ENCODE results near the gene RFTN1. TPM values are rescaled to one million over a fixed set of nuclear protein-coding genes. Genes with fewer than 3 reads are reported as not detected.

RFTN1 gene
- polyA plus RNA-seq, 3 donors: 17.4 to 28.0 (median 27.2) TPM

DNA sequence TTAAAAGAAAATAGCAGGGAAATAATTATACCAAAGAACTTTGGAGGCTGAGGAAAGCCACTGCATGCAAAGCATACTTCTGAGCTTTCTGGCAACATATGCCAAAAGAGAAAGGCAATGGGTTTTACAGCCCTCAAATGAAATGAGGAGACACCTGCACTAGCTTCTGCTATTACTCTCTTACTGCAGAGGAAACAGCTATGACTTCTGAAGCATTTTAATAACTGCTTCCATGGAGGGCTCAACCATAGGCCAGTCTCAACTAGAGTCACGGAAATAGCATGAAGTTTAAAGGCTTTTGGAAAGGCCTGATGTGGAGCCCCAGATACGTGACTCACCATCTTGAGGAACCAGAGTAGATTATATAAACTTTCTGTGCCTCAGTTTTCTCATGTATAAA lies 133.7 kb downstream of the RFTN1 start:
- Mint-ChIP-seq H3K9me3 (peaks cover 0 to 4% (median 0%) of the 10 kb centered on the region in 7 donors), H3K4me3 (no peak overlapping the region), H3K36me3 (peaks cover 33 to 34% of the 10 kb centered on the region in 2 donors), H3K4me1 (peaks cover 8% of the 10 kb centered on the region), H3K27me3 (ENCODE audit: low read depth in 3 of 3) (peaks cover 0 to 1% (median 0%) of the 10 kb centered on the region in 3 donors), H3K27ac (no peak overlapping the region)
- Histone ChIP-seq H3K9ac (ENCODE audit: insufficient read depth, low read length, poor library complexity, severe bottlenecking) (no peak overlapping the region), H2AFZ (ENCODE audit: insufficient read depth, low read depth, low read length, poor library complexity, severe bottlenecking) (no peak overlapping the region), H3K27me3 (ENCODE audit: control insufficient read depth in 2 of 2, insufficient read depth in 2 of 2, low read length in 2 of 2) (no peaks in the 10 kb centered on the region), H3K79me2 (ENCODE audit: insufficient read depth, low read length) (no peaks in the 10 kb centered on the region), H3K36me3 (replicated peaks in 1 of 2; ENCODE audit: control insufficient read depth in 1 of 2, insufficient read depth in 2 of 2, low read length in 2 of 2) (peaks cover 17 to 33% of the 10 kb centered on the region in 2 donors), H3K4me2 (replicated peaks; ENCODE audit: extremely low read depth, low read length, poor library complexity, severe bottlenecking) (no peak overlapping the region), H3K4me3 (replicated peaks in 1 of 3; ENCODE audit: low read depth in 2 of 3, low read length in 3 of 3) (no peak overlapping the region), H3K4me1 (ENCODE audit: control insufficient read depth in 1 of 2, insufficient read depth in 2 of 2, low read length in 2 of 2) (no peaks in the 10 kb centered on the region), H3K27ac (ENCODE audit: low read depth in 1 of 2, low read length in 2 of 2) (no peak overlapping the region), H4K20me1 (ENCODE audit: insufficient read depth, low read length) (peaks cover 6% of the 10 kb centered on the region), H3K9me3 (replicated peaks in 1 of 2; ENCODE audit: control insufficient read depth in 1 of 2, insufficient read depth in 1 of 2, low read length in 2 of 2) (no peaks in the 10 kb centered on the region)
- no peak for DNase-seq
- intact Hi-C loops (cut with micrococcal nuclease): no loop called here
- TF ChIP-seq, protein P1, sequence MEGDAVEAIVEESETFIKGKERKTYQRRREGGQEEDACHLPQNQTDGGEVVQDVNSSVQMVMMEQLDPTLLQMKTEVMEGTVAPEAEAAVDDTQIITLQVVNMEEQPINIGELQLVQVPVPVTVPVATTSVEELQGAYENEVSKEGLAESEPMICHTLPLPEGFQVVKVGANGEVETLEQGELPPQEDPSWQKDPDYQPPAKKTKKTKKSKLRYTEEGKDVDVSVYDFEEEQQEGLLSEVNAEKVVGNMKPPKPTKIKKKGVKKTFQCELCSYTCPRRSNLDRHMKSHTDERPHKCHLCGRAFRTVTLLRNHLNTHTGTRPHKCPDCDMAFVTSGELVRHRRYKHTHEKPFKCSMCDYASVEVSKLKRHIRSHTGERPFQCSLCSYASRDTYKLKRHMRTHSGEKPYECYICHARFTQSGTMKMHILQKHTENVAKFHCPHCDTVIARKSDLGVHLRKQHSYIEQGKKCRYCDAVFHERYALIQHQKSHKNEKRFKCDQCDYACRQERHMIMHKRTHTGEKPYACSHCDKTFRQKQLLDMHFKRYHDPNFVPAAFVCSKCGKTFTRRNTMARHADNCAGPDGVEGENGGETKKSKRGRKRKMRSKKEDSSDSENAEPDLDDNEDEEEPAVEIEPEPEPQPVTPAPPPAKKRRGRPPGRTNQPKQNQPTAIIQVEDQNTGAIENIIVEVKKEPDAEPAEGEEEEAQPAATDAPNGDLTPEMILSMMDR (IDR thresholded peaks at IDR 0.05): no peak
- 92% methylated on average over 2 of the region's 2 CpGs for WGBS (ENCODE audit: insufficient coverage)

DNA sequence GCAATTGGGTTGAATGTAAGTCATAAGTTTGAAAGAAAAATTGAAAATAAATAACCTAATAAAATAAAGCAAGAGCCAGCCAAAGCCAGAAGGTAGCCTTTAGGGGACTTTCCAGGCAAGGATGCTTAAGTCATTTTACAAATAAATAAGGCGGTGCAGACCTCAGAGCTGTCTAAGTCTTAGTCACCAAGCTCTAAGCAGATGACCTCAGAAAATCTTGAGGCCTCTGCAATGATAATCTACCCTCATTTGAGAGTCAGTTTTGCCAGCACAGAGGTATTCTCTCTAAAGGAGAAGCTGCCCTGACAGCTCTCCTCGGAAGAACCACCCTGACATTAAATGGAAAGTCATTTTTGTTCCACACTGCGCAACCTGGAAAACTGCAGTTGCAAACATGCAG lies 134.6 kb downstream of the RFTN1 start:
- Histone ChIP-seq H4K20me1 (ENCODE audit: insufficient read depth, low read length) (peaks cover 6% of the 10 kb centered on the region), H2AFZ (ENCODE audit: insufficient read depth, low read depth, low read length, poor library complexity, severe bottlenecking) (no peak overlapping the region), H3K4me3 (replicated peaks in 1 of 3; ENCODE audit: low read depth in 2 of 3, low read length in 3 of 3) (no peak overlapping the region), H3K79me2 (ENCODE audit: insufficient read depth, low read length) (no peaks in the 10 kb centered on the region), H3K4me2 (replicated peaks; ENCODE audit: extremely low read depth, low read length, poor library complexity, severe bottlenecking) (no peak overlapping the region), H3K27ac (ENCODE audit: low read depth in 1 of 2, low read length in 2 of 2) (no peak overlapping the region), H3K9ac (ENCODE audit: insufficient read depth, low read length, poor library complexity, severe bottlenecking) (no peak overlapping the region), H3K9me3 (replicated peaks in 1 of 2; ENCODE audit: control insufficient read depth in 1 of 2, insufficient read depth in 1 of 2, low read length in 2 of 2) (no peaks in the 10 kb centered on the region), H3K4me1 (ENCODE audit: control insufficient read depth in 1 of 2, insufficient read depth in 2 of 2, low read length in 2 of 2) (no peaks in the 10 kb centered on the region), H3K27me3 (ENCODE audit: control insufficient read depth in 2 of 2, insufficient read depth in 2 of 2, low read length in 2 of 2) (no peaks in the 10 kb centered on the region), H3K36me3 (replicated peaks in 1 of 2; ENCODE audit: control insufficient read depth in 1 of 2, insufficient read depth in 2 of 2, low read length in 2 of 2) (peaks cover 17 to 37% of the 10 kb centered on the region in 2 donors)
- Mint-ChIP-seq H3K9me3 (peaks cover 0 to 4% (median 0%) of the 10 kb centered on the region in 7 donors), H3K4me1 (peaks cover 8% of the 10 kb centered on the region), H3K4me3 (no peak overlapping the region), H3K27me3 (ENCODE audit: low read depth in 3 of 3) (peaks cover 0 to 1% (median 0%) of the 10 kb centered on the region in 3 donors), H3K36me3 (peaks cover 40 to 41% of the 10 kb centered on the region in 2 donors), H3K27ac (peak overlapping the region in 2 of 7 donors; percentile 55 to 68)
- DNase-seq: no peak
- intact Hi-C loops (cut with micrococcal nuclease): no loop called here
- 100% methylated on average over 1 of the region's 3 CpGs for WGBS (ENCODE audit: insufficient coverage)
- TF ChIP-seq, protein P1 (IDR thresholded peaks at IDR 0.05): no peak
